Neural cell (in vitro differentiated cells): ENCODE measurements around the gene XXYLT1.

Experiments used
- EP300 ChIP-seq: fragments of 450-650 bp; conservative IDR thresholded peaks from 2 replicates; pipeline ENCODE4 v1.6.1; 2014; ENCODE audit warnings: antibody characterized with exemption, mild to moderate bottlenecking, moderate library complexity; ENCODE audit not compliant: poor library complexity, severe bottlenecking
- EZH2 ChIP-seq: fragments of 200-600, 300-800 bp; shearing (Covaris generic), sonication (generic); IDR thresholded peaks from 2 replicates; pipeline ENCODE4 v1.6.1; 2014; ENCODE audit warnings: antibody characterized with exemption, low read length, borderline replicate concordance, mild to moderate bottlenecking; ENCODE audit not compliant: insufficient read depth, poor library complexity, severe bottlenecking
- POLR2AphosphoS5 ChIP-seq: IDR thresholded peaks from 2 replicates; pipeline ENCODE4 v1.6.1; 2012
- RAD21 ChIP-seq: fragments of 450-650 bp; conservative IDR thresholded peaks from 2 replicates; pipeline ENCODE4 v1.6.1; 2014; ENCODE audit warnings: antibody characterized with exemption, mild to moderate bottlenecking, moderate library complexity
- TAF1 ChIP-seq: IDR thresholded peaks from 2 replicates; pipeline ENCODE4 v1.6.1; 2012; ENCODE audit warnings: low read depth
- TF ChIP-seq, protein P1 (sequence below): fragments of 450-650 bp; IDR thresholded peaks from 2 replicates; pipeline ENCODE4 v1.5.1; 2014; ENCODE audit warnings: antibody characterized with exemption, mild to moderate bottlenecking, moderate library complexity; ENCODE audit not compliant: poor library complexity, severe bottlenecking
- TF ChIP-seq, protein P2 (sequence below): IDR thresholded peaks from 2 replicates; pipeline ENCODE4 v1.6.1; 2012; ENCODE audit warnings: borderline replicate concordance

DNA sequence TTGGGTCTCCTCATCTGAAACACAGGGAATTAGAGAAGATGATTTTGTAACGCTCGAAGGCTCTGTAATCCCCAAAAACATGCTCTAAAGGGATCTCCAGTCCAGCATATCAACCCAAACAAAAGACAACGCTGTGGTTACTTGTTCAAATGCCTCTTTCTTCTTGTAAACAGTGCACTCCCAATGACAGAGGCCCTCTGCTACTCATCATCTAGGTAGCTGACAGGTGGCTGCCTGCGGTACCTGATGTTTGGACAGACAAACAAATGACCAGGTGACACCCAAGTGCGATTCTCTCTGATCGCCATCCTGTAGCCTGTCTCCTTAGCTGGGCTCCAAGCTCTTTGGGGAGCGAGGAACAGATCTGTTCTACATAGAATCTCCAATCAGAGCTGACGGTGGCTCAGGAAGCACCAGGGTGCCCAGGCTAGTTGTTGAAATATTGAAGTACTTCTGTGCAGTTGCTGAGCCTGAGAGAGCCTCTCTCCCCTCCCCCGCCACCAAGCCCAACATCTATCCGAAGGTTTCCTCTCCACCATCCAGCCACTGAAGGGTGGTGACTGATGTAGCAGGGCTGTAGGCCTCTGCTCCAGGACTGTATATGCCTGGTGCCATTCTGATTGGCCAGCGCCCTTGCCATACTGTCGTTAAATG, 238.7 kb downstream of the XXYLT1 start:
- TF ChIP-seq, protein P1, sequence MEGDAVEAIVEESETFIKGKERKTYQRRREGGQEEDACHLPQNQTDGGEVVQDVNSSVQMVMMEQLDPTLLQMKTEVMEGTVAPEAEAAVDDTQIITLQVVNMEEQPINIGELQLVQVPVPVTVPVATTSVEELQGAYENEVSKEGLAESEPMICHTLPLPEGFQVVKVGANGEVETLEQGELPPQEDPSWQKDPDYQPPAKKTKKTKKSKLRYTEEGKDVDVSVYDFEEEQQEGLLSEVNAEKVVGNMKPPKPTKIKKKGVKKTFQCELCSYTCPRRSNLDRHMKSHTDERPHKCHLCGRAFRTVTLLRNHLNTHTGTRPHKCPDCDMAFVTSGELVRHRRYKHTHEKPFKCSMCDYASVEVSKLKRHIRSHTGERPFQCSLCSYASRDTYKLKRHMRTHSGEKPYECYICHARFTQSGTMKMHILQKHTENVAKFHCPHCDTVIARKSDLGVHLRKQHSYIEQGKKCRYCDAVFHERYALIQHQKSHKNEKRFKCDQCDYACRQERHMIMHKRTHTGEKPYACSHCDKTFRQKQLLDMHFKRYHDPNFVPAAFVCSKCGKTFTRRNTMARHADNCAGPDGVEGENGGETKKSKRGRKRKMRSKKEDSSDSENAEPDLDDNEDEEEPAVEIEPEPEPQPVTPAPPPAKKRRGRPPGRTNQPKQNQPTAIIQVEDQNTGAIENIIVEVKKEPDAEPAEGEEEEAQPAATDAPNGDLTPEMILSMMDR, result no peak
- TF ChIP-seq EP300 (no peak), EZH2 (no peak), TAF1 (no peak), POLR2AphosphoS5 (no peak), RAD21 (no peak)
- TF ChIP-seq, protein P2, sequence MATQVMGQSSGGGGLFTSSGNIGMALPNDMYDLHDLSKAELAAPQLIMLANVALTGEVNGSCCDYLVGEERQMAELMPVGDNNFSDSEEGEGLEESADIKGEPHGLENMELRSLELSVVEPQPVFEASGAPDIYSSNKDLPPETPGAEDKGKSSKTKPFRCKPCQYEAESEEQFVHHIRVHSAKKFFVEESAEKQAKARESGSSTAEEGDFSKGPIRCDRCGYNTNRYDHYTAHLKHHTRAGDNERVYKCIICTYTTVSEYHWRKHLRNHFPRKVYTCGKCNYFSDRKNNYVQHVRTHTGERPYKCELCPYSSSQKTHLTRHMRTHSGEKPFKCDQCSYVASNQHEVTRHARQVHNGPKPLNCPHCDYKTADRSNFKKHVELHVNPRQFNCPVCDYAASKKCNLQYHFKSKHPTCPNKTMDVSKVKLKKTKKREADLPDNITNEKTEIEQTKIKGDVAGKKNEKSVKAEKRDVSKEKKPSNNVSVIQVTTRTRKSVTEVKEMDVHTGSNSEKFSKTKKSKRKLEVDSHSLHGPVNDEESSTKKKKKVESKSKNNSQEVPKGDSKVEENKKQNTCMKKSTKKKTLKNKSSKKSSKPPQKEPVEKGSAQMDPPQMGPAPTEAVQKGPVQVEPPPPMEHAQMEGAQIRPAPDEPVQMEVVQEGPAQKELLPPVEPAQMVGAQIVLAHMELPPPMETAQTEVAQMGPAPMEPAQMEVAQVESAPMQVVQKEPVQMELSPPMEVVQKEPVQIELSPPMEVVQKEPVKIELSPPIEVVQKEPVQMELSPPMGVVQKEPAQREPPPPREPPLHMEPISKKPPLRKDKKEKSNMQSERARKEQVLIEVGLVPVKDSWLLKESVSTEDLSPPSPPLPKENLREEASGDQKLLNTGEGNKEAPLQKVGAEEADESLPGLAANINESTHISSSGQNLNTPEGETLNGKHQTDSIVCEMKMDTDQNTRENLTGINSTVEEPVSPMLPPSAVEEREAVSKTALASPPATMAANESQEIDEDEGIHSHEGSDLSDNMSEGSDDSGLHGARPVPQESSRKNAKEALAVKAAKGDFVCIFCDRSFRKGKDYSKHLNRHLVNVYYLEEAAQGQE, result no peak
